ENCODE results near the gene CADPS.

The CADPS gene

DNA sequence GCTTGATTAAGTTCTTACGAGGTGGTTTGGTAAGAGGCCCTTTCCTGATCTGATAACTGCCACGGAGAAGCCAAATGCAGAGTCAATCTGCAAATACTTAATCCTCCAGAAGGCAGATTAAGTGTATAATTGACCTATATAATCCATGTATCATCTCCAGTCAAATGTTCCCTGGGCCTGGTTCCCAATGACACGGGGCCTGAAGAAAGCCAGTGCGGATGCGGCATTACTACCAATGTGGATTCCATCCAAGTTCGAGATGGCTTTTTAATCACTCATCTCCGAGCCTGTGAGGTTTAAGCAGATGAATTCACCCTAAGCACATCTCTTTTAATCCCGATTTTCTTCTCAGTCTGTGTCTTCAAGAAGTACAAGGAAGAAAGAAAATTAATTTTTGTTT lies 441.8 kb downstream of the CADPS start:
- no peak for DNase-seq (ENCODE audit: low read depth)

DNA sequence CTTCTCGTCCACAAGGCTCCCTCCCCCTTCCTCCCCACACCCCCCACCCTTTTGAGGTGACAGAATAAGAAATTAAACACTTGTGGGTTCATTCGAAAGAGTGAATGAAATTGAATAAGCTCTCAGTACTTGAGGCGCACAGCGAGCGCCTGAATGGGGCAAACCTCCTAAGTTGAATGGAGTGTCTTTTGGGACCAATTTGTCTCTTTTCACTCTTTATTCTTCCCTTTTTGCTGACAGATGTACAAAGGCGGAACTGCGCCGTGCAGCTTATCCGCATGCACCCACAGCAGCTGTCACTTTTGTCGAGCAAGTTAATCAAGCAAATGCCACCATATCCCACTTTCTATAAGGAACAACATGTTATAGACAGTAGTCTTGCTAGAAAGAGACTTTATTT lies 454.0 kb downstream of the CADPS start:
- DNase-seq (ENCODE audit: low read depth): no peak

DNA sequence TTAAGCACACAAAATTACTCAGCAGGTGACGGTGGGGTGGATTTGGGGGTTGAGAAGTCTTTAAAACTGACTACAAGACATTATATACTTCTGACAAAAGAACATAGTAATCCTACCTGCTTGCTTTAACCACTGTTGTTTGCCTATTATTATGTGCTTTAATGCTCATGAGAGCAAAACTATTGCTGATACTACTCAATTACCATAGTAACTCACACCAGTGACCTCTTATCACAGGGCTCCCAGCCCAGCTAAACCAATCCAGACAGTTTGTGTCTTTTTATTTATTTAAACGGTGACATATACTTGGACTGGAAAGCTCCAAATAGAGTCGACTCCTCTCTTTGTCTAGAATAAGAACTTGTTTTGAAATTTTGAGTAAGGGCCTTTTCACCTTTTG lies 459.1 kb downstream of the CADPS start:
- no peak for DNase-seq (ENCODE audit: low read depth)

DNA sequence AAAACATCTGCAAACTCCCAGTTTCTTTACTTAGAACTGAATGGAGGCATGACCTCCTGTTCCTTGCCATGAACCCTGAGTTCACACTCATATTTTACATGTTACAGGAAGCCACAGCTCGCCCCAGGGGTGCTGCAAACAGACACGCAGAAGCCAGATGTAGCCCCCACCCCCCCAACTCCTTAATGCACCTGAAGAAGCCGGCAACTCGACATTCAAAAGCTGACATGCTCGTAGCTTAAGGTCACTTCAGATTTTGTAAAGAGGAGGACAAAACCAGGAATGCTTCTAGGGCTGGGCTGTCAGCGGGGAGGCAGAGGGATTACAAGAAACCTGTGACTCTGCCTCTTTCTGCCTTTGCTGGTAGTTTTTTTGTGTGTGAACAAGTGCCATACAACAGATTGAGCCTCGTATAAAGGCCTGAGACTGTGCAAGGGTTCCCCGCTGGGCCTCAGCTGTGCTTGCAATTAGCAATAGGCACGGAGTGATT lies 459.9 kb downstream of the CADPS start:
- DNase-seq (ENCODE audit: low read depth): no peak

DNA sequence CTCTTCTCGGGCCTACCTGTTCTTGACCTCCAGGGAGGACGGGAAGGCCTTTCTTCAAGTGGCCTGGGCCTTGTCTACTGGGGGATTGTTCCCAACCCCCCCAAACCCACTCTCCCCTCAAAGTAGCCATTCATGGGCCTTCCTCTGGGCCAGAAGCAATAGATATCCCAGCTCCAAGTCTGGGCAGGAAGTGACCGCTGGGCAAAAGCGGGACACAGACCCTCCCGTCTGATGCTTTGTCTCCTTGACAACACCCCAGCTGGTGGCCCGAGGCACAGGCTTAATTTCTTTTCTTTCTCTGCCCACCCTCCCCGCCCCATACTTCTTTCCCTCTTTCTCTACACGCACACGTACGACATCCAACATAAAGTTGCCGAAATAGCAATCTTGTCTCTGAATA lies 460.4 kb downstream of the CADPS start:
- no peak for DNase-seq (ENCODE audit: low read depth)

DNA sequence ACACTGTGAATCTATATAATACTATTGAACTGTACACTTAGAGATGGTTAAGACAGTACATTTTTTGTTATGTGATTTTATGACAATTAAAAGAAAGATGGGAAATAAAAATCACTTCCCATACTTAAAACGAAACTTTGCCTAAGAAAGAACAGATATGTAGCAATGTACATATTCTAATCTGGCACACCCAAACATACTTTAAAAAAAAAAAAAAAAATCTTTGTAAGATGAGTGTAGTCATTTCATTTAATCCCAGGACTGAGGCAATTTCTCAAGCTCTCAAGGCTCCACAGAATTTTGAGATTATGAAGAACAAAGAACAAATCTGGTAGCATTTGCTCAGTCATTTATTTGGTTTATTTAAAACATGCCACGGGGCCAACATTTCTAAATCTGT lies 461.5 kb downstream of the CADPS start:
- no peak for DNase-seq (ENCODE audit: low read depth)

DNA sequence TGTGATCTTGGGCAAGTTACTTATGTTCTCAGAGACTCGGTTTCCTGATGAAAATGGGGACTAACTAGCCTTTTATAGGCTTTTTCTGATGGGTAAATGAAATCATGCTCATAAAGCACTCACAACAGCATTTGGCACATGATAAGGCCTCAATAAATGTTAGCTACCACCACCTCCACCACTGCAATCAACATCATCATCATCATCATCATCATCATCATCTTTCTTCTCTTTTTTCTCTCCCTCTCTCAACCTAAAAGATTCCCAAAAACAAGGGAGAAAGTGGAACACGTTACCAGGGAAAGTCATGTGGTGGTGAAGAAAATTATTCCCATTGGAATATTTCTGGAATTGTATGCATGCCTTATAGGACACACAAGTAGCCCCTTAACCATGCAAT lies 468.3 kb downstream of the CADPS start:
- no peak for DNase-seq (ENCODE audit: low read depth)

DNA sequence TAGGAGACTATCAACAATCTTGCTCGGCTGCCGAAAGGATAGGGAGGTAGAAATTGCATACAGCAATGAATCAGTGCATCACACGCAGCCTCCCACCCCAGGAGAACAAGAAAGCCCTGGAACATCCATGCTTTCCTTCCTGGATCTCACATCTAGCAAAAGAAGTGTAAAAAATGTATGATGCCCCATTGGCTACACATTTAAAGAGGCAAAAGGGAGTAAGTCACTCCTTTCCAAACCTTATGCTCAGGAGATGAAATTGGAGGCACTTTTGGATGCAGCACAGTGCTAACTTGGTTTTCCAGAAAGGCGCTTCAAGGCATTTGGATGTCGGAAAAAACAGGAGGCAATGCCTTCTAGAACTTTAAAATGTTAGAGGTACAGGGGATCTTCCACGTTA lies 469.6 kb downstream of the CADPS start:
- DNase-seq (ENCODE audit: low read depth): no peak

DNA sequence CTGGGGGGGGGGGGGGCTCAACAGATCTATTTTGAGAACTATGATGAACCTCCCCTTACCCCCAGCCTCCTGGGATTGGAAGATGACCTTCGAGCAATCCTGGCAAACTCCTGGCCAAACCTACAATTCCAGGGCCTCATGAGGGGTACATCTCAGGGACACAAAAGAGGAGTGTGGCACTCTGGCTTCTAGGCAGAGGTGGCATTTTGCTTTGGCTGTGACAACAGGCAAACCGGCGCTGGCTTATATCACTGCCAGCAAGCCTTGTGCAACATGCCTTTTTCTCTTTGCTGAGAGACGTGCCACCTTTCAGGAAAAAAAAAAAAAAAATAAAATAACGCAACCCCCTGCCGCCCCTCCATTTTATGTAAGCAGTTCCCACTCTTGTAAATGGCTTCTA lies 470.1 kb downstream of the CADPS start:
- DNase-seq (ENCODE audit: low read depth): no peak

DNA sequence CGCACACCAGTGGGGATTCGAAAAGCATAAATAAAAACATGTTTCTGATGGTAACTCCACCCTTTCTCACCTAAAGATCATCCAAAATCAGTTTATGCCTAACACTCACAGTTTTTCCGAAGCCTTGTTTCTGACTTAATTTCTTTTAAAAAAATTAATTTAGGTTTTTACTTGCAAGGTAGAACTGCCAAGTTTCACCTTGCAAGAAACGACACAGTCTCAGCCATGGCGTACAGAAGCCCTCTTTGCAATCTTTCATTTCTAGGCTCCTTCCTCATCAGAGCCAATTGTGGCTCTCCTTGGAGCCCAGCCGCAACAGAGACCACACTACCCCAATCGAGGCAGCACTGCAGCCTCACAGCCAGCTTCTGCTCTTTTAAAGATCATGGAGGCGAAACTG lies 470.9 kb downstream of the CADPS start:
- no peak for DNase-seq (ENCODE audit: low read depth)

DNA sequence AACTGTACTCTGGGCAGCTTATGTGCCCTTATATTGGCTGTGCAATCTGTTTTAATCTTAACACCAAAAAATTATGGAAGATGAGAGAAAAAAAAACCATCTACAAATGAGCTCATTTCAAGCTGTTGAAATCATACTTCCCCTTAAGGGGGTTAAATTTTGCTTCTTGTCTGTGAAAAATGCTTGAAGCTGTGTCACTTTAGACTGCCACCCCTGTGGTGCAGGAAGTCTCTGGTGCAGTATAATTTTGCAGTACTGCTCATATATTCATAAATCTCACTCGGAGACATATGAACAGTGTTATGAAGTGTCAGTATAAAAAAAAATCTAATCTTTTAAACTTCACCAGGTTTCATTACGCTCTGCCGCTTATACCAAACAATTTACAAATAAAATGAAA lies 471.5 kb downstream of the CADPS start:
- no peak for DNase-seq (ENCODE audit: low read depth)

DNA sequence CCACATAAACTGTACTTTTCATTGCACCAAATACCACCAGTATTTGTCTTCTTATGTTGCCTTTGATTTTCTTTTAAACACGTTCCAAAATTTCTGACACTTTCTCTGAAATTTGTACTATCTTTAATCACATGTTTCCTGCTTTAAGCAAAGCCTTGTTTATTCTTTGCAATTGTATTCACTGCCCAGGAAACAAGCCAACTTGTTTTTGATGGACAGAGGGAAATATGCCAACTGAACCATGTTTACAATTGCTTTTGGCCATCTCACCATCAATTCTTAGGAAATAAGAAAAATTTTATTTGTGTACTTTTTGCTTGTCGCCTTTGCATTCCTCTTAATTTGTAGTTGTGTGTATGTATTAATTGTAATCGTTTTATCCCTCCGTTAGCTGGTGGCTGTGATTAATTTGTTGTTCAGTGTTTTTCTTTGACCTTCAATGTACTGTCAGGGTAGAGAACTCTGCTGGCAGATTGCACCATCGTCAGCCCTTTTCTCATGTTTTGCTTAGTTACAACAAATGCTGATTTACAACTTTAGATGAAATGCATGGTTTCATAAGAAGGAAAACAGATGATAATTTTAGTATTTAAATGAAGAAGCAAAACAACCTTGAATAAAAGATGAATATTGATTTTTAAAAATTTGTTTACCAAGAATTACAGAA lies 482.5 kb downstream of the CADPS start:
- DNase-seq (ENCODE audit: low read depth): no peak

DNA sequence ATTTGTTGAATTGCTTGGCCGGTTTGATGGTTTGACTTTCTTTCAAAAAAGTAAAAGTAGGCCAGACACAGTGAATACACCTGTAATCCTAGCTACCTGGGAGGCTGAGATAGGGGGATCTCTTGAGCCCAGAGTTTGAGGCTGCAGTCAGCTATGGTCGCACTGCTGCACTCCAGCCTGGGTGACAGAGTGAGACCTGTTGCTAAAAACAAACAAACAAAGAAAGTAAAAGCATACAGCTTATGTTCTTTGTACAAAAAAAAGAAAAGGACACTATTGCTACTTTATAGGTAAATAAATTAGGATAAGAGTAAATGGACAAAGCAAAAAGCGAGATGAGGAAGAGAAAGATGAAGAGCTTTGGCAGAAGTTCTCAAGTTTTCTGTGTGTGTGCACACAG lies 488.0 kb downstream of the CADPS start:
- DNase-seq (ENCODE audit: low read depth): no peak

DNA sequence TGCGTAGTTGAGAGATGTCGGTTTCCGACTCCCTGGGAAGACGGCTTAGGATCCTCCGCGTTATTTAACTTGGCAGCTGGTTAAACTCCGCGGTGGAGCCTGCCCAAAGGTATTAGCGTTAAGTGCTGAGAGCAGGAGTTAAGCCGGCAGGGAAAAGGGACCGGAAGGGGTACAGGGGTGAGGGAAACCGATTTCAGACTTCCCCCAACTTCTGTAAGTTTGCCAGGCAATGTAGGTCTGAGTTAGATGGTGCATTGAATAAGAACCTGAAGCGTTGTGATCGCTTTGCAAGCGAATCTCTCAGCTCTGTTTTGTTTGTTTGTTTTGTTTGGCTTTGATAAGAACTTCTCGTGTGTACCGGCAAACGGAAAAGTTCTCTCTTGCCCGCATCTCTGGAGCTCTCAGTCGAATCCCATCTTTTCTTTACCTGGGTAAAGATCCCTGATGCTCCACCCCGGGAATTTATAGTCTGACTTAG lies 495.9 kb downstream of the CADPS start:
- no peak for DNase-seq (ENCODE audit: low read depth)

DNA sequence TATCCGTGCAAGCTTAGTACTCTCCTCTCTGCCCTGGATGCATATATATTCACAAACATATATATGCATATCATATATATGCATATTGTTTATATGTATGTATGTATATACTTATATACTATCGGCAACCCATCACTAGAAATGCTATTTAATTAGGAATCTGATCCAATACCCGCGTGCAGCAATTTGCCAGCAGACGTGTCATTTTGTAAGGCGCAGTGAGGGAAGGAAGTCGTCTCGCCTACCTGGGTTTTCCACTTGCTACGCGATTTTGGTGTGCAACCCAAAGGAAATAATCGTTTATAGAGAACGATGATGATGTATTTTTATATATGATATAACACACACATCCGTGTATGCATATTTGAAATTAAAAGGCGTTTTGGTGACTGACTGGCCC lies 496.3 kb downstream of the CADPS start:
- DNase-seq (ENCODE audit: low read depth): no peak

DNA sequence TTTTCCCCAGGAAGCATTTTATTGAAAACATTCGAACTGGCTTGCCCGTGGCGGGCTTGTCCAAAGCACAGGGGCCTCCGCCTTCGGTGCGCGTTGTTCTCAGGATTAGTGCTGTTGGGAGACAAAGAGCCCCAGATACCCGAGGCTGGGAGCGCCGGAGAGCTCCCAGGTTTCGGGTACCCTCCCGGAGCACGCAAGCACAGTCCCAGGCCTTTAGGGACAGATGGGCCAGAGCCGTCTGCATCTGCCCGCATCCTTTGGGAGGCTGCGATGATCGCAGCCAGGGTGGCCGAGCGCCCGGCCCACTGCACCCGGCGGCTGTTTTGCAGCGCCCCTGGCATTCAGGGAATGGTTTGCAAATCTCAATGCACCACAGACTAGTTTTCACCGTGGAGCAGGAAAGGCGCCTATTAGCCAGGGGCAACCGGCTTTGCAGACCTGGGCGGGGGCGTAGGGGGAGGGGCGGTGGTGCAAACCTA lies 496.9 kb downstream of the CADPS start:
- no peak for DNase-seq (ENCODE audit: low read depth)

DNA sequence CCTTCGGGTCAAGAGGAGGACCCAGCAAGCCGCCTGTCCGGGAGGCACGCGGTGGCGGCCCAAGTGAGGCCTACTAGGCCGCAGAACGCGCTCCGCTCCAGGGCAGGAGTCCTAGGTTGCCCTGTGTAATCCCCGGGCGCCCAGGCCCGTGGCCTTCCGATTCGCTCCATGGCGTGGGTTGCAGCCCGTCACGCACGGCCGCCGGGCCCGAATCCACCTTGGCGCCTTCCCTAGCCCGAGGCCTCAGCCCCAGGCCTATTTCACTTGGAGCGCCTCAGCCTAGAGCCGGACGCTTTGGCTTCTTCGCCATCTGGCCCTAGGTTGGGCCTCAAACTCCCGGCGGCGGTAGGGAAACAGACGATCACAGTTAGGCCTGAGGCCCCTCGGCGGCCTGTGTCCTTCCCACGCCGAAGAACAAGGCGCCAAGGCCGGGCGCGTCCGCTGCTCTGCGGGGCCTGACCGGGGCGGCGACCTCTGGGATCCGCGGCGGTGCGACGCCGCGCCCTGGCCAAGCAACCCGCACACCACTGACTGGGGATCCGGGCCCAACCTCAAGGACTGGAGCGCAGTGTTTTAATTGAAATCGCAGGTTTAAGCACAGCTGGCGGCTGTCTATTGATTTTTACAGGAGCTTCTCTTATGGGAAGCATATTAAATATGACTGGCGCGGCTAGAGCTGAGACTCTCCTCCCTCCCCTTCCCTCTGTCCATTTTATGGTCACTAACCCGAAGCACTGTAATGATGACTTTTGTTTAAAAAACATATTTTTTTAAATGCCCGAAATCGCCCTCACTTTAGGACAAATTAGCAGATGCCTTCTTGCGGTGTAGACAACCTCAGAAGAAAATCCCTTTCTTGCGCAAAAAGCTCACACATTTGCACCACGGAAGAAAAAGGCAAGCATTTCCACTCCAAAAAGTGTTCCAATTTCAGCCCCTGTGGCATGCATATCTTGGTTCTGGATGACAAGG lies 498.0 kb downstream of the CADPS start:
- no peak for DNase-seq (ENCODE audit: low read depth)

DNA sequence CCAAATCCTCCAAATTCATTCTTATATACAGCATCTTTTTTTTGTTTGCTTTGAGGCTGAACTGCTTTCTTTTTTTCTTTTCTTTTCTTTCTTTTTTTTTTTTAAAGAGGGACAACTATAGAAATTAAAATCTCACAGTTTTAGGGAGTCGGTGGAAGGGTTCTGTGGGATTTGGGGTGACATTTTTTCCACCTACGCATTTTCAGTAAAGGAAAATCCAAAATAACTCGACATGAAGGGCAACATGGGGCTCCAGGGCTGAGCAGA lies 498.8 kb downstream of the CADPS start:
- DNase-seq (ENCODE audit: low read depth): no peak

DNA sequence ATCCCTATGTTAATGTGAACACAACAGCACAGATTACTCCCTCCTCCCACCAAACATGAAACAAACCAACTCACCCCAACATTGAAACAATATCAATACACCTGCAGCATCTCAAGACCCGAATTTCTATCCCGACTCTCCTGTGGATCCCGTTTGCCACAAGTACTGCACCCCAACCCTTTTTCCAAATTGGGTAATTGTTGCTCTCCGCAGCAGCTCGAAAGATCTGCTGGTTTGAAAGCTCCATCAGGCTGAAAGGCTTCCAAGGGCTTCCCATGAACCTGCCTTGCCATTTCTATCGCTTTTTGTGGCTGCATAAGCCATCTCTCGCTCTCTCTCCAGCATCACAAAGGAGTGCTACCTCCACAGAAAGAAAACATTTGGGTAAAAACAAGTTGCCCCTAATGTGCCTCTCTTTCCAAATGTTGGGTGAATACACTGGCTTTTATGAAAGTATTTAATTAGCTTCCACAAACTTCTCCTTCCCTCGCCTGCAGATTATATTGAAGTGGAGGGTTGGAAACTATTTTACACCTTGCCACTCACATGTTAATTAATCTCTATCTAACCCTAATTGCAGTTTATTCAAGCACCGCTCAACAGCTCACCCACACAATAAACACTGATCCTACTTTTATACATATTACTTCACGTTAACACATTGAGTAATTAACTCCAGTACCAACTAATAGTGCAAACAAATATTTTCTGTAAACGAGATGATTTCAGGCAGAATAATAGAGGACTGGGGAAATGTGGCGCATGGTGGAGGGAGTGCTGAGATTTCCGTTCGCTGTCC lies 499.4 kb downstream of the CADPS start:
- DNase-seq (ENCODE audit: low read depth): no peak

DNA sequence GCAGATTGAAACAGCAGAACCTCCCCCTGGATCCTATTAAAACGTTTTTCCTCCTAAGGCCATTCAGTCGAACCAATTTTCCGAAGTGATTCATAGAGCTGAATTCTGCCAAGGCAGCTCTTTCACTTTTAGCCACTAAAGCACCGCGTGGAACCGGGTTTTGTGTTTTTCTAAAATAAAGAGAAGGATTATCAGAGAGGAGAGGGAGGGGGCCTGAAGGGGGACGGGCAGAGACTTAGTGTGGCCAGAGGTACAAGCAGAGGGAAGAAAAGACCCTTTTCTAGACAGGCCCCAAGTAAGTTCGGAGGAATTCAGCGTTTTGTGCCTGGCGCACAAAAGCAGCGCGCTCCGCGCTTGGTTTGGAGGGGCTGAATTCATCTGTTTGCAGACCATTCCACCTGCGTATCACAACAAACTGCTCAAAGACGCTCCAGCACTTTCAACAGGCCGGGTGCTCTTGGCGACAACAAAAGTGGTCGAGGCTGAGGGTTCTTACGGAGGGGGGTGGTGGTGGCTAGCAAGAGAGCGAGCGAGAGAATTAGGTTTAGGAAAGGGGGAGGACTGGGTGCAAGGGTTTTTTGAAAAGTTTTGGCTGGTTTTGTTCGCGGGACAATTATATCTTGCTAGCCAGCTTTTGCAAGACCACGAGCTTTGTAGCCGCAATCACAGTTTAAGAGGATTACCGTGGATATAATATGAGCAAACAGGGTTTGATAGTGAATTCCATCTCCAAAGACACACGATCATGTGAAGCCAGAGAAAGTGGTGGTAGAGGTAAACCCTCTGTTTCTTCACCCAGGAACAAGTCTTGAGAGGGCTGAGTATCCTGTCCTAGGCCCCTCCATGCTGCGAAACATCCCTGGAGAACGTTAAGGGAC lies 500.6 kb downstream of the CADPS start:
- DNase-seq (ENCODE audit: low read depth): no peak

DNA sequence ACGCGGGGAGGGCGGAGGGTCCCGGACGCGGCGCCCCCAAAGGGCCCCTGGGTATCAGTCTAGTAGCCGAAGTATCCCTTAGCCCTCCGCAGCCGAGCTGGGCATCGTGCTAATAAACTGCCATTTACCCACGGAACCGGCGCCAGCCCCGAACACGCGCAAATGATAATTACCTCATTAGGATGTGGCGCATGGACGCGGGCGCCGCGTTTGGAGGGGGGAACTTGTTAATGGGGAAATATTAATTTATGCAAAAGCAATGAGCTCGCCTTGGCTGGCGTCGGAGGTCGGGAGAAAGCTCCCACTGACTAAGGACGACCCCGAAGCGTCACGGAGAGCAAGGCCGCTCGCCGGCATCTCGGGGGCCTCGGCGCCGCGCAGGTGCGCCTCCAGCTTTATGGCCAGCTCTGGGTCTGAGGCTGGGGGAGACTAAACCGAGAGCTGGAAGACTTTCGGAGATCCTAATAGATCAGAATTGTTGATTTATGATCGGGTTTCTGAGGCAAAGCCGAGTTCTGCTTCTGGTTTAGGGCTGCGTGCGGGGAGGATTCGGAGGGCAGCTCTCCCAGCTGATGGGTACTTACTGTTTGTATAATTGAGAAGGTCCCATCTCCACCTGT lies 501.4 kb downstream of the CADPS start:
- DNase-seq (ENCODE audit: low read depth): no peak
